HG02571 (cell line): ENCODE measurements around the gene RASGRF1.
"Not testable (repeated sequence)": the region's sequence is repeated elsewhere in the genome, so short reads cannot be mapped to it uniquely, and the experiment has no call there.

ENCODE experiments used
- ATAC-seq: cut with Tn5 transposase; IDR thresholded peaks from one replicate; pipeline ENCODE4 v1.9.1; 2021; ENCODE audit warnings: mild to moderate bottlenecking, moderate library complexity; ENCODE audit not compliant: unreplicated experiment

RASGRF1 gene

GRCh38 chr15:79041601-79042168 lies 48.9 kb downstream of the RASGRF1 start:
- no peak for ATAC-seq

DNA sequence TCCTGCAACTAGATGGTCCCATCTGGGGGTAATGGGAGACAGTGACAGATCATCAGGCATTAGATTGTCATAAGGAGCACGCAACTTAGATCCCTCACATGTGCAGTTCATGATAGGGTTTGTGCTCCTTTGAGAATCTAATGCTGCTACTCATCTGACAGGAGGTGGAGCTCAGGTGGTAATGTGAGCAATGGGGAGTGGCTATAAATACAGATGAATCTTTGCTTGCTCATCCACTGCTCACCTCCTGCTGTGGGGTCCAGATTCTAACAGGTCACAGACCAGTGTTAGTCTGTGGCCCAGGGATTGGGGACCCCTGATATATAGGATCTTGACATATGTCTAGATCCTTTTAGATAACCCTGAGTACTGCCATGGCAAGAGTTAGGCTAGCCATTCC lies 52.7 kb downstream of the RASGRF1 start:
- ATAC-seq, result no peak

DNA sequence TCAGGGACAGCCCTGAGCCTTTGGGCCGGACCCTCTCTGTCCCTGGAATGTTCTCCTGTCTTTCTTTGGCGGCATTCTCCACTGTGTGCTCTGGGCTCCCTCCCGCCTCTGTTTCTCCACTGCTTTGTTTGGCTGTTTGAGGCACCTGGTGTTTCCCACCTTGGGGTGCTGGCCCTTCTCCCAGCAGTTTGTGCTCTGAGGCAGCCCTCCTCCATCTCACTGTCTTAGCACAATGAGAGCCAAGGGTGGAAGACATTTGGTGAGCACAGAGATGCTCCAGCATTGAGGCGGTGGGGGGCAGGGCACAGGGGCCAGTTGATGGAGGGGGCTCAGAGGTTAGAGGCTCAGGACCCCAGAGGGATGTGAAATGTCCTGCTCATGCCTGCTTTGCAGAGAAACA lies 54.3 kb downstream of the RASGRF1 start:
- no peak for ATAC-seq

GRCh38 chr15:79035814-79036213 lies 54.8 kb downstream of the RASGRF1 start:
- no peak for ATAC-seq

- ATAC-seq, result peak; percentile 72
These were observed 55.4 kb downstream of the RASGRF1 start for GRCh38 chr15:79035111-79035601.

GRCh38 chr15:79034284-79034683 lies 56.3 kb downstream of the RASGRF1 start:
- no peak for ATAC-seq

DNA sequence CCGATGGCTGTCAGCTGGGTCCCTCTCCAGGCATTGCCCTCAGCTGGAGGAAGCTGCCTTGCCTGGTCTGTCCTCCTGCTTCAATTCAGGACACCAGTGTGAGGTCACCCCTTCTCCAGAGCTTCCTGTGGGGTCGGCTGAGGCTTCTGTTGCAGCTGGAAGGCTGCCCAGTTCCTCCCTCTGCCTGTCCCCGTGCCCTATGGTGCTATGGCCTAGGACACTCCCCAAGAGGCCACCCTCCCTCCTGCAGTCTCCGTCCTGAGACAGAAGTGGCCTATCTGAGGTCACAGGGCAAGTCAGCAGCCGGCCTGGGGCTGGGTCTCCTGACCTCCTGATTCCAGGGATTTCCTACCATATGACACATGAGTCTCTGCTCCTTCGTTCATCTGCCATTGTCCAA lies 57.9 kb downstream of the RASGRF1 start:
- ATAC-seq, result no peak

GRCh38 chr15:79031821-79032220 lies 58.8 kb downstream of the RASGRF1 start:
- ATAC-seq, result no peak

- ATAC-seq, result no peak
These were observed 59.4 kb downstream of the RASGRF1 start for GRCh38 chr15:79031201-79031600.

GRCh38 chr15:79030470-79030869 lies 60.1 kb downstream of the RASGRF1 start:
- ATAC-seq, result no peak

DNA sequence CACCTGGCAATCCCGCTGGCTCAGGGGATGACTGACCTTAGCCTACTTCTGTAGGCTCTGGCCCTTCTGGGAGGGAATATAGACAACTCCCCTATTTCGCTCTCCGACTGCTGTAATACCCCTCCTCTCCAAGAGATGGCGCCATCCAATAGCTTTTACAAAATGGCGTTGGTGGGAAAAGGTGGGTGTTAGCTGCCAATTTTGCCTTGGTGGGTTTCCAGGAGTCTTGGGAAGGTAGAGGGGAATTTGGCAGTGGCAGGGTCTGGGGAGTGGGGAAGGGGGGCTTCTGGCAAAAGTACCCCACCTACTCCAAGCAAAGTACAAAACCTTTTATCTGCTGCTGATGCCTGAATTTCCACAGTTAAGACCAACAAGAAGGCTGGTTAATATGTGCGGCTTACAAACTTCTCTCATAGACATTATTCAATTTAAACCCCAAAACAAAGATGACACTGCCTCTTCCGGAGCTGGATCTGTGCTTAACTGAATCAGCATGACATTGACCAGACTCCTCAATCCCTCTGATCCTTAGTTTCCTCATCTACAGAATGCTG lies 62.1 kb downstream of the RASGRF1 start:
- ATAC-seq, result no peak

GRCh38 chr15:79027532-79028410 lies 62.8 kb downstream of the RASGRF1 start:
- ATAC-seq, result no peak

DNA sequence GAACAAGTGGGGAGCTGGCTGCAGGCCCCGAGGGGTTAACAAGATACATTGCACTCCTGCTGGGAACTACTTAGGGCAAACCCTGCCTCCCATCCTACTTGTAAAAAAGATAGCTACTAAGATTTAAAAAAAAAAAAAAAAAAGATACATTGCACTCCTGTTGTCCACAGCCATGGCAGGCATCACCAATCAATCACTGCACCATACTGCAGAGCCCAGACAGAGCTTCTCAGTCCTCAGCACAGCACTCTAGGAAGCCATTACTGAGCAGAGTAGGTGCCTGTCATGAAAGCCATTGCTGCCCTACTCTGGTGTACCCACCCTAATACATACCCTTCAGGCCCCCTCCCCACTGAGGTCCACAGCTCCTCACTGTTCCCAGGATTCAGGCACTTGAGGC lies 64.8 kb downstream of the RASGRF1 start:
- ATAC-seq, result no peak

- no peak for ATAC-seq
These were observed 65.4 kb downstream of the RASGRF1 start for GRCh38 chr15:79025201-79025600.

GRCh38 chr15:79024493-79024892 lies 66.1 kb downstream of the RASGRF1 start:
- not testable (repeated sequence) for ATAC-seq

- no peak for ATAC-seq
These were observed 66.7 kb downstream of the RASGRF1 start for GRCh38 chr15:79023918-79024317.

- ATAC-seq, result no peak
These were observed 67.1 kb downstream of the RASGRF1 start for GRCh38 chr15:79023546-79023890.

DNA sequence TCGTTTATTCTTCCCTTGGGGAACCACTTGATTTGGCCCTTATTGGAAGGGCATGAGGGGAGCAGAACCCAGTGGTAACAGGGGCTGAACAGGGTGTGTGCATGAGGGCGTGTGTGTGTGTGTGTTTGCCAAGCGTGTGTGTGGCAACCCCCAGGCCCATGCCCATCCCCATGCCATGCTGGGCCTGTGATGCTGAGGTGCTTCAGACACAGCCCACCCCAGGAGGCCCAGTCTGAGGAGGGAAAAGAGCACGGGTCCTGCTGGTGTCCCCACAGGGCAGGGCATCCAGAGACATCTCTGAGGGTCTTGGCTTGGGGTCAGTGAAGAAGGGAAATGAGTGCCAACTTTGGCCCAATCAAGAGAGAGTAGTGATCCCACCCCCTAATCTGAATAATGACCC lies 71.6 kb downstream of the RASGRF1 start:
- no peak for ATAC-seq

GRCh38 chr15:79017953-79018352 lies 72.6 kb downstream of the RASGRF1 start:
- no peak for ATAC-seq

DNA sequence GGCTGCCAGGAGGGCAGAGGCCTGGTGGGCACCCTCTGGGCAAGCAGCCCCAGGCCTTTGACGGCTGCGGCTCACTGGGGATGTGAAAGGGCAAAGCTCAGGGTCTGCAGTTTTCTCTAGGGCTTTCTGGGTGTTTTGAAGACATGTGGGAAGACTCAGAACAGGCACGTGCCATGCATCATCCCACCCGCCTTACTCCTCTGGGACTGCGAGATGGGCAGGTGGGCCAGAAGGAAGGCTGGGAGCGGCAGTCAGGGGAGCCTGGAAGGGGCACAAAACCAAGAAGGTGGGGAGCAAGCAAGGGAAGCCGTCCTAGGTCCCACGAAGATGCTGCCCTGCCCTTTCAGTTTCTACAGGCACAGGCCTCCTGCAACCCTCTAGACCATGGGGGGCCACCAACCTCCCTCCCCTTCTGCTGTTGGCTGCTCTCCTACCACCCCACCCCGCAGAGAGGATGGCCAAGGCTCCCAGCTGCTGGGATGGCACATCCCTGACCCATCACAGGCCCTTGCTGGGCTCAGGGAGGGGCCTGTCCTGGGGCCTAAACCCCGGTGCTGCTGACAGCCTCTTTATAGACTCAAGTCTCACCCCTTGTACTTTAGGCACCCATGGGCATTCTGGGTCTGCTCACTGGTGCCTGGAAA lies 73.9 kb downstream of the RASGRF1 start:
- no peak for ATAC-seq

DNA sequence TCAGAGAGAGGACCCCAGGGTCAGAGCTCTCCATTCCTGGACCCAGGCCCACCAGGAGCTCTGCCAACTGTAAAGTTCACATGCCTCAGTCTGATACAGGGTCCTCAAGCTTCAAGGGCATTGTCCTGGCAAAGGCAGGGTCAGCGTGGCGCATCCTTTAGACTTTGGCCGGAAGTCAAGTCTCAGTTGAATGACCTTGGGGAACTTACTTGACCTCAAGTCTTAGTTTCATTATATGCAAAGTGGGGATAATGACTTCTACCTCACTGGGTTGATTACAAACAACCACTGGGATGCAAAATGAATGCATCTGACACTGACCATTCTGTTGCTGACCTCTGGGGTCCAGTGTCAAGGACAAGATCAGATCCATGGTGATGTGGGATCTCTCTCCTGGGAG lies 75.2 kb downstream of the RASGRF1 start:
- no peak for ATAC-seq

- ATAC-seq, result no peak
These were observed 80.3 kb downstream of the RASGRF1 start for GRCh38 chr15:79010278-79010677.
